Peyer's patch (tissue), 4 donors: ENCODE data around the gene FAM177B. TPM values are rescaled to one million over a fixed set of nuclear protein-coding genes. Genes with fewer than 3 reads are reported as not detected.
"Not testable (repeated sequence)": the region's sequence is repeated elsewhere in the genome, so short reads cannot be mapped to it uniquely, and the experiment has no call there.

Source experiments
- DNase-seq, 3 donors: peaks; one replicate each; pipeline ENCODE4 v3.0.0-alpha.2; 2017 to 2019
- H3K27ac ChIP-seq, 4 donors: fragments of 200-600 bp; sonication (generic); one replicate each; pipeline ENCODE4 v1.5.1; 2016 to 2019
- H3K27me3 ChIP-seq, 2 donors: fragments of 200-600 bp; sonication (generic); one replicate each; pipeline ENCODE4 v1.5.1; 2019
- H3K36me3 ChIP-seq, 3 donors: fragments of 200-600 bp; sonication (generic); one replicate each; pipeline ENCODE4 v1.5.1; 2016 to 2019
- H3K4me1 ChIP-seq, 4 donors: fragments of 200-600 bp; sonication (generic); one replicate each; pipeline ENCODE4 v1.5.1; 2016 to 2019
- H3K4me3 ChIP-seq, 4 donors: fragments of 200-600 bp; sonication (generic); 1 replicate in 3 of 4; 2 replicates in 1 of 4; pipeline ENCODE4 v1.5.1; 2016 to 2019; ENCODE audit warnings: mild to moderate bottlenecking in 1 of 4
- H3K9me3 ChIP-seq, 4 donors: fragments of 200-600 bp; sonication (generic); one replicate each; pipeline ENCODE4 v1.5.1; 2016 to 2019; ENCODE audit warnings: mild to moderate bottlenecking in 1 of 4
- POLR2A ChIP-seq, 2 donors: fragments of 450-650 bp; IDR thresholded peaks; one replicate each; pipeline ENCODE4 v1.5.1; 2017; ENCODE audit warnings: antibody characterized with exemption in 2 of 2, mild to moderate bottlenecking in 2 of 2, moderate library complexity in 2 of 2
- total RNA-seq, 4 donors: library from RNA; depleted of rRNA; stranded (reverse); fragments of >200 nt; gene quantifications; one replicate each; pipeline ENCODE4 v1.1.0, GENCODE V29; 2016
- TF ChIP-seq, protein P1 (sequence below), 6 experiments: fragments of 450-650 bp in 4 of 6; fragments of 200-600 bp in 2 of 6; sonication (generic) in 1 of 6; IDR thresholded peaks; one replicate each; pipeline ENCODE4 v1.5.1; 2017 to 2019; ENCODE audit warnings: antibody characterized with exemption in 6 of 6, mild to moderate bottlenecking in 3 of 6, moderate library complexity in 1 of 6

Gene FAM177B
- total RNA-seq, 4 donors from 2014 or later: 14.9 to 40.4 (median 19.6) TPM

DNA sequence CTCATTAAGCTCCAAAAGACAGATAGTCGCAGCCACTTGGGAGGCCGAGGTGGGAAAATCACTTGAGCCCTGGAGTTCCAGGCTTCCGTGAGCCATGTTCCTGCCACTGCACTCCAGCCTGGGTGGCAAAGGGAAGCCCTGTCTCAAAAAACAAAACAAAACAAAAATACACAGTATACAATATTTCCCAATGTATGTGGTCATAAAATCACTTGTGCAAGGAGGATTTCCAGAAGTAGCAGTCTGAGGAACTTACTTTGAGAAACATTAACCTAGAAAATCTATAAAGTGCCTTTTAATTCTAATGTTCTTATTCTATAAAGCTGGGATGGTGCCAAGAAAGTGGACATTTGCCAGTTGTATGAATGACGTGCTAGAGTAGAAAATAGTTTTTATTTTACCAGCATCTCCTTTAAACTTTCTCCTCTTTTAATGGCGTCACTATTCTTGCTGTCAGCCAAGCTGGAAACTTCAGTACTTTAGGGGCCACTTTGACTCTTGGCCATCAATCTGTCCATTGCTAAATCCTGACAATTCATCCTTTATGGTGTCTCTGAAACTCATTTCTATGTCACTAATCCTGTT is 22.5 kb downstream of the FAM177B start:
- Histone ChIP-seq H3K4me3 (no peak overlapping the region), H3K36me3 (no peaks in the 10 kb centered on the region), H3K27me3 (no peaks in the 10 kb centered on the region), H3K4me1 (no peaks in the 10 kb centered on the region), H3K27ac (no peak overlapping the region), H3K9me3 (no peaks in the 10 kb centered on the region)
- no peak for DNase-seq
- no peak for TF ChIP-seq POLR2A (IDR thresholded peaks at IDR 0.05)
- TF ChIP-seq, protein P1, sequence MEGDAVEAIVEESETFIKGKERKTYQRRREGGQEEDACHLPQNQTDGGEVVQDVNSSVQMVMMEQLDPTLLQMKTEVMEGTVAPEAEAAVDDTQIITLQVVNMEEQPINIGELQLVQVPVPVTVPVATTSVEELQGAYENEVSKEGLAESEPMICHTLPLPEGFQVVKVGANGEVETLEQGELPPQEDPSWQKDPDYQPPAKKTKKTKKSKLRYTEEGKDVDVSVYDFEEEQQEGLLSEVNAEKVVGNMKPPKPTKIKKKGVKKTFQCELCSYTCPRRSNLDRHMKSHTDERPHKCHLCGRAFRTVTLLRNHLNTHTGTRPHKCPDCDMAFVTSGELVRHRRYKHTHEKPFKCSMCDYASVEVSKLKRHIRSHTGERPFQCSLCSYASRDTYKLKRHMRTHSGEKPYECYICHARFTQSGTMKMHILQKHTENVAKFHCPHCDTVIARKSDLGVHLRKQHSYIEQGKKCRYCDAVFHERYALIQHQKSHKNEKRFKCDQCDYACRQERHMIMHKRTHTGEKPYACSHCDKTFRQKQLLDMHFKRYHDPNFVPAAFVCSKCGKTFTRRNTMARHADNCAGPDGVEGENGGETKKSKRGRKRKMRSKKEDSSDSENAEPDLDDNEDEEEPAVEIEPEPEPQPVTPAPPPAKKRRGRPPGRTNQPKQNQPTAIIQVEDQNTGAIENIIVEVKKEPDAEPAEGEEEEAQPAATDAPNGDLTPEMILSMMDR (IDR thresholded peaks at IDR 0.05): no peak

DNA sequence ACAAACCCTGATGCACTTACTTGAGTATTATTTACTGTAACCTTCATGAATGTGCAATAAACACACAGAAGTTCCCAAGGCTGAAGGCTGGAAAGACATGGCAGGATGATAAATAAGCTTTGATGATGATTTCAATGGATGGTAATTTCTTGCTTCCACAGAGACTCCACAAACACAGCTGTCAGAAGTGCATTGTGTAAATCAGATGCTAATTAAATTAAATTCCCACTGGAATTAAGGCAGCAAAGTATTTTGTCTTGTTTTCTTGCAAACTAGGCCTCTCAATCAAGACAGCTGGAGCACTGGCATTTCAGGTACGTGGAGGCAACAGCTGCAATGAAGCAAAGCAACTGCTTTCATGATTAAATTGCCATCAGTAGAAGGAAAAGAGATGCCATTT is 24.1 kb downstream of the FAM177B start:
- H3K9me3 ChIP-seq: no peaks in the 10 kb centered on the region
- no peak overlapping the region for H3K4me3 ChIP-seq
- no peaks in the 10 kb centered on the region for H3K4me1 ChIP-seq
- no peaks in the 10 kb centered on the region for H3K27me3 ChIP-seq
- no peak for TF ChIP-seq POLR2A (IDR thresholded peaks at IDR 0.05)
- TF ChIP-seq, protein P1 (IDR thresholded peaks at IDR 0.05): no peak
- no peak for DNase-seq
- no peak overlapping the region for H3K27ac ChIP-seq
- H3K36me3 ChIP-seq: no peaks in the 10 kb centered on the region

DNA sequence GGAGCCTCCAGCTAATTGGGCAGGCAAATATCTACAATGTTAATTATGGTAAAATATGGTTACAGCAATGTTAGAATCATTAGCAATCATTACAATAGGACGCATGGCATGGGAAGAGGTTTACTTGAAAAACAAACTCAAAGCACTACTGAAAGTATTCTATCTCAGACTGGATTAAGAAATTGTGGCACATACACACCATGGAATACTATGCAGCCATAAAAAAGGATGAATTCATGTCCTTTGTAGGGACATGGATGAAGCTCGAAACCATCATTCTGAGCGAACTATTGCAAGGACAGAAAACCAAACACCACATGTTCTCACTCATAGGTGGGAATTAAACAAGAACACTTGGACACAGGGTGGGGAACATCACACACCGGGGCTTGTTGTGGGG is 25.2 kb downstream of the FAM177B start:
- H3K4me3 ChIP-seq, H3K36me3 ChIP-seq, H3K4me1 ChIP-seq, H3K27ac ChIP-seq, DNase-seq, H3K9me3 ChIP-seq, H3K27me3 ChIP-seq: not testable (repeated sequence)

DNA sequence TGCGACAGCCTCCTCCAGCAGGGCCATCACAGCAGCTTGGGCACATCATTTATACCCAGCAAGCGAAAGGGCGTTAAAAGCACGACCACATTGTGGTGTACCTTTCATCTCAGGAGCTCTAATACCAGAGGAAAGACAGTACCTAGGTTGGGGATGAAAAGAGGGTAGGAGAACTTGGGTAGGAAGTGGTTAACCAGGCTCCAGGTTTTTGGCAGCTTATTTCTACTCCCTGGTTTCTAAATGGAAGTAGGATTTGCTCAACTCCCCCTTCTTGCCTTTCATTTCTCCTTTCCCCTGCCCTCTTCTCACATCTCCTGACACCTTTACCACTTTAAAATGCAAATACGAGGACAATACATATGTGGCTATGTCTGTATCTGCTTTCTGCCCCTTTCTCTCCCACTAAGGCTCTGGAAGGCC is 30.2 kb downstream of the FAM177B start:
- Histone ChIP-seq H3K36me3 (no peaks in the 10 kb centered on the region), H3K4me3 (no peak overlapping the region), H3K27me3 (no peaks in the 10 kb centered on the region), H3K27ac (no peak overlapping the region), H3K9me3 (peaks cover 0 to 6% (median 2%) of the 10 kb centered on the region in 4 donors), H3K4me1 (peaks cover 0 to 2% (median 0%) of the 10 kb centered on the region in 4 donors)
- DNase-seq: no peak
- TF ChIP-seq, protein P1 (IDR thresholded peaks at IDR 0.05): no peak
- no peak for TF ChIP-seq POLR2A (IDR thresholded peaks at IDR 0.05)

DNA sequence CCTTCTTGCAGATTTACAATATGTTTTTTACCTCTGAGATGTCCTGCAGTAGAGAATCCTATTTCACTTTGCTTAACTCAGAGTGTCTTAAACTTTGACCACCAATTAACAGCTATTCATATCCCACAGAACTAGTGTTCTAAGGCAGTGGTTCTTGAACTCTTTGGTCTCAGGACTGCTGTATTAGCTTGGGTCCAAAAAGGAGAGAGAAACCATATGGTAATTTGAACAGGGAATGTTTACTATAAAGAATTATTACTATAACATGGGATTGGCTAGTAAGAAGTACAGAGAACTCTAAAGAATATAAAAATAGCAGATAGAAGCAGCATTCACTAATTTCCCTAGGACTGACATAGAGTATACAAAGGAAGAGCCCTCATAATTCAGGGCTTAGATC is 31.6 kb downstream of the FAM177B start:
- Histone ChIP-seq H3K9me3 (peaks cover 0 to 6% (median 2%) of the 10 kb centered on the region in 4 donors), H3K4me3 (no peak overlapping the region), H3K27me3 (no peaks in the 10 kb centered on the region), H3K36me3 (no peaks in the 10 kb centered on the region), H3K27ac (no peak overlapping the region), H3K4me1 (peaks cover 0 to 3% (median 0%) of the 10 kb centered on the region in 4 donors)
- DNase-seq: no peak
- TF ChIP-seq, protein P1 (IDR thresholded peaks at IDR 0.05): no peak
- no peak for TF ChIP-seq POLR2A (IDR thresholded peaks at IDR 0.05)

- Histone ChIP-seq H3K27ac (no peak overlapping the region), H3K4me3 (no peak overlapping the region)
These were observed 32.2 kb downstream of the FAM177B start for GRCh38 chr1:222769181-222769580.

More at GRCh38 chr1:222769181-222769580, 32.2 kb downstream of the FAM177B start:
- Histone ChIP-seq H3K27me3 (no peaks in the 10 kb centered on the region), H3K36me3 (no peaks in the 10 kb centered on the region), H3K4me1 (peaks cover 0 to 3% (median 0%) of the 10 kb centered on the region in 4 donors), H3K9me3 (peaks cover 0 to 6% (median 2%) of the 10 kb centered on the region in 4 donors)
- TF ChIP-seq, protein P1 (IDR thresholded peaks at IDR 0.05): no peak
- no peak for TF ChIP-seq POLR2A (IDR thresholded peaks at IDR 0.05)
- DNase-seq: no peak
